NCI-H69 (cell line): Measurements from ENCODE around the gene BOLA1.
"Not testable (repeated sequence)": the region's sequence is repeated elsewhere in the genome, so short reads cannot be mapped to it uniquely, and the experiment has no call there.

Experiments used
- DNase-seq: peaks from one replicate; lab custom pipeline; 2025; lab: John Stamatoyannopoulos, UW

Gene BOLA1

DNA sequence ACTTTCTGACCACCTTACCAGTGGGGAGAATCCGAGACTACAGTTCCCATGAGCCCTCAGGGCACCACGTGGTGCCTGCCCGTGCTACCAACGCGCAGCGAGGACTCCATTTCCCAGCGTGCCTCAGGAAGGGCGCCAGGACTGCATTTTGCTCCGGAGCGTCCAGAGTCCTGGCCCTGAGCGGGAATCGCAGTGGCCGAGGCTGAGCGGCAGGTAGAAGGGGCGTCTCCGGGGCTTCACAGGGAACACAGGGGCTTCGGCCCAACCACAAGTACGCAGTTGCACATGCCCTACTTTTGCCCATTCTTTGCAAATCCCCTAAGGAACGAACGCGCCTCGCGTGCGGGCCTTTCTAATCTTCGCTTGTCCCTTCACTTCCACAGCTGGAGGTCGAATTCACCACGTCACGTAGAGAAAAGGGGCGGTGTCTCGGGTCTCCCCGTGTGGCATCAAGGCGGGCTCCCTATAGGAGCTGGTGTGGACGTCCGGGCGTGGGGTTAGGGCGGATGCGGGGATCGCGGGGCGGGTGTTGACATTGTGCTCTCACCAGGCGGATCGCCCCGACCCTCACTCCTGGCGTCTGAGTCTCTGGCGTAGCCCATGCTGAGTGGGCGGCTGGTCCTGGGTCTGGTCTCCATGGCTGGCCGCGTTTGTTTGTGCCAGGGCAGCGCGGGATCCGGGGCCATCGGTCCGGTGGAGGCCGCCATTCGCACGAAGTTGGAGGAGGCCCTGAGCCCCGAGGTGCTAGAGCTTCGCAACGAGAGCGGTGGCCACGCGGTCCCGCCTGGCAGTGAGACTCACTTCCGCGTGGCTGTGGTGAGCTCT is at the start of gene BOLA1:
TSS of gene BOLA1 (plus strand) at position 109 of the 825 bp plus-strand sequence. CDS start at position 601, 492 bp downstream.
- DNase-seq: peak; percentile 98

DNA sequence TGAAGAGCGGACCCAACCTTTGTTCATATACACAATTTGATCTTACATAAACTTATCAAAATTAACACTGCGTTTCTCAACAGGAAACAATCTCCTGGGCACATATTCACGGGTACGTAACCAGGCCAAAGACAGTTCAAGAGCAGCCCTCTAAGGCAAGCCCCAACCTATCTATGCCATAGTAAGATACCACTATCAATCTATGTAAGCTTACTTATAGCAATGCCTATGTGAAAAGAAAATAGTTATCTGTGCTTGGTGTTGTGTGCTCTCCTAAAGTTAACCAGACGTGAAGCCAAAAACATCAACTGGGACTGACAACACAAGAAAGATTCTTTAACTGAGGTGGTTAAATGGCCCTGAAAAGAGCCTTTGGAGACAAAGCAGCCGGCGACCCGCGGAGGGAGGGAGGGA is 49.4 kb upstream of the BOLA1 start:
- no peak for DNase-seq

GRCh38 chr1:149850732-149851345 is 48.5 kb upstream of the BOLA1 start:
- DNase-seq: not testable (repeated sequence)

DNA sequence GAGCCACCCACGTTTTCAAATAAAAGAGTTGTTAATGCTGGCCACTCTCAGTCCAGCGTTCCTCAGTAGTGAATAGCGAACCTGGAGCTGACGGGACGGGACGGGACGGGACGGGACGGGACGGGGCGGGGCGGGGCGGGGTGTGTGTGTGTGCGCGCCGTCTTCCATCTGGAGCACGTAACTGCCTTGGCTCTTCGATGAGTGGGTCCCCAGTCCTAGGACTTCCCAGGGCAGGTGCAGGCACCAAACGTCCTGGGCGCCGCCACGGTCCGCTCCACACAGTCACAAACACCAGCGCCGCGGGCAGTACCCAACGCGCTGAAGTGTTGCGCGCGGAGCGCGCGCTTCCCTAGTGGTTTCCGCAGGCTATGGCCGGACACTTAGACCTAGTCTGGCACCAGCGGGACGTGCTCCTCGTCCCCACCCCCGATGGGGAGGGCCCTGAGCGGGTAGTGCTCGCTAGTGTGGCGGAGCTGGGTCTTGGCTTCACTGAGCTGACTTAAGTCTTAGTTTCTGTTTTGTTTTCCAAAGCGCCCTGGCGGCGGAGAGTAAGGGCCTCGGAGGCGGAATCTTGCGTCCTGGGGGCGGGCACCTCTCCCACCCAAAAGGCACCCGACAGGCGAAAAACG is 47.7 kb upstream of the BOLA1 start:
- not testable (repeated sequence) for DNase-seq

DNA sequence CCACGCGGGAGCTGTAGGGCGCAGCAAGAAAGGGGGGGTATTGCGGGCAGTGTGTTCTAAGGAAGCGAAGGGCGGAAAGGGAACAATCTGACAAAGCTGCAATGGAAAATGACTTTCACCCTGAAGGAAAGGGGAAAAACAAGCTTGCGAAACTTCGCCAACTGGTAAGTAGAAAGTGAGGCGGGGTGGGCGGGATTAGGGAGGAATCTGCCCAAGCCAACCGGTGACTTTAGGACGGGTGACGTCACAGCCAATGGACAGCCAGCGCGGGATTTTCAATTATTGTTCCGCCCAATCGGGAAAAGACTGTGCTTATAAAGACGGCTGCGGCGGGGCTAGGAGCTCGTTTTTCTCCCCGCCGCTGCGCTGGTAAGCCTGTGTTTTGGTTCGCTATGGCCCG is 47.1 kb upstream of the BOLA1 start:
- DNase-seq: not testable (repeated sequence)

GRCh38 chr1:149860271-149860670 is 39.1 kb upstream of the BOLA1 start:
- not testable (repeated sequence) for DNase-seq

DNA sequence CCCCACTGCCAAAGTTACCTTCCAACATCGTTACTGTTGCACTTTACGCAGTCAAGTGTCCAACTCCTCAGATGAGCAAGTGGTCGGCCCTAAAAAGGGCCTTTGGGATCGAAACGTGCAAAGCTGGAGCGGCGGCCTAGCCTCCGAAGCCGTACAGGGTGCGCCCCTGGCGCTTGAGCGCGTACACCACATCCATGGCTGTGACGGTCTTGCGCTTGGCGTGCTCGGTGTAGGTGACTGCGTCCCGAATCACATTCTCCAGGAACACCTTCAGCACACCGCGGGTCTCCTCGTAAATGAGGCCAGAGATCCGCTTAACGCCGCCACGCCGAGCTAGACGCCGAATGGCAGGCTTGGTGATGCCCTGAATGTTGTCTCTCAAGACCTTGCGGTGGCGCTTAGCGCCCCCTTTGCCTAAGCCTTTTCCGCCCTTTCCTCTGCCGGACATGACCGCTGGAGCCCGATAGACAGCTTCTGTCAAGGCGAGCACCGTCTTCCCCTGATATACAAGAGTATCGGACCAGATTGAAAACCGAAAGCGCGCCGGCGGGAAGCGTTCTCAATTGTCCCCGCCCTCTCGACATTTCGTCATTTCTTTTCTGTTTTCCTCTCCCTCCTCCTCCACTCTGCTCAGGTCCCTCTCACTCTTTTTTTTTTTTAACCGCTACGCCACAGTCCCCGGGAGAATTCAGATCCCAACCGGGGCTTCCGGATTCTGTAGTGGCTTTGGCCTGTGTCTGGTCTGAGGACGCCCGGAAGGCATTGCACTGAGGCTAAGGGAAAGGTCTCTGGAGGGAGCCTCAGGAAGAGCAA is 38.5 kb upstream of the BOLA1 start:
- DNase-seq: not testable (repeated sequence)

- not testable (repeated sequence) for DNase-seq
These were observed 37.8 kb upstream of the BOLA1 start for GRCh38 chr1:149861497-149862054.

DNA sequence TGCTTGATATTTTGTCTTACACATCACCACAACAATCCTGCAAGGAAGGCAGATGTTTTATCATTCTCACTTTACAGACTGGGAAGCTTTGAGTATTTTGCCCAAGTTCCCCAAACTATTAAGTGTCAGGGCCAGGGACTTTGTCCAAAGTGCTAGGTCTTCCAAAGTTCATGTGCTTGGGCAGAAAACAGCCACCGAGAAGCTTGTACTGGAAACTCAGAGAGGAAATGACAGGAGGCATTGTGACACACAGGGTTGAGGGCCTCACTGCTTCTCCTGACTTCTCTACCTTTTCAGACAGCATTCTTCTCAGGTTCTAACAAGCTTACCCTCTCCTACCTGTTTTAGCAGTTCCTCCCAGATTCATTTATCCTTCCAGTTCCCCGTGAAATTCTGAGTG is 32.5 kb upstream of the BOLA1 start:
- not testable (repeated sequence) for DNase-seq

GRCh38 chr1:149873060-149873459 is 26.3 kb upstream of the BOLA1 start:
- not testable (repeated sequence) for DNase-seq

- DNase-seq: no peak
These were observed 22.0 kb upstream of the BOLA1 start for GRCh38 chr1:149877211-149877946.

- no peak for DNase-seq
These were observed 19.8 kb upstream of the BOLA1 start for GRCh38 chr1:149879556-149879955.

DNA sequence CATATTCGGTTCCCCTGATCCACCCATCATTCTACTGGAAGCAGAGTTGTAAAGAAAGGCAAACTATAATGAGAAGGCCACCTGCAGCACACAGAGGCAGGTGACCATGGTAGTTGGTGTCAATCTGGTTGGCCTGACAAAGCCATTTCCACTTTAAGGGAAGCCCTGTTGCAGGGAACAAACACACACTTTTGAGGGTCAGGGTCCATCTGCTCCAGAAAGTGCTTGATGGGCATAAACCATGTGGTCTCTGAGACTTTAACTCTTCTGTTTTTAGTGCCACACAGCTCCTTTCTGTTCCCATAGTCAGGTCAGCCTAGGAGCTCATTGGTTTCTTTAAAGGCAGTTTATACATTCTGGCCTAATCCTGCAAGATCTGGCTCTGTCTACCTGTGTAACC is 17.5 kb upstream of the BOLA1 start:
- DNase-seq: no peak

- no peak for DNase-seq
These were observed 15.6 kb upstream of the BOLA1 start for GRCh38 chr1:149883598-149884247.

DNA sequence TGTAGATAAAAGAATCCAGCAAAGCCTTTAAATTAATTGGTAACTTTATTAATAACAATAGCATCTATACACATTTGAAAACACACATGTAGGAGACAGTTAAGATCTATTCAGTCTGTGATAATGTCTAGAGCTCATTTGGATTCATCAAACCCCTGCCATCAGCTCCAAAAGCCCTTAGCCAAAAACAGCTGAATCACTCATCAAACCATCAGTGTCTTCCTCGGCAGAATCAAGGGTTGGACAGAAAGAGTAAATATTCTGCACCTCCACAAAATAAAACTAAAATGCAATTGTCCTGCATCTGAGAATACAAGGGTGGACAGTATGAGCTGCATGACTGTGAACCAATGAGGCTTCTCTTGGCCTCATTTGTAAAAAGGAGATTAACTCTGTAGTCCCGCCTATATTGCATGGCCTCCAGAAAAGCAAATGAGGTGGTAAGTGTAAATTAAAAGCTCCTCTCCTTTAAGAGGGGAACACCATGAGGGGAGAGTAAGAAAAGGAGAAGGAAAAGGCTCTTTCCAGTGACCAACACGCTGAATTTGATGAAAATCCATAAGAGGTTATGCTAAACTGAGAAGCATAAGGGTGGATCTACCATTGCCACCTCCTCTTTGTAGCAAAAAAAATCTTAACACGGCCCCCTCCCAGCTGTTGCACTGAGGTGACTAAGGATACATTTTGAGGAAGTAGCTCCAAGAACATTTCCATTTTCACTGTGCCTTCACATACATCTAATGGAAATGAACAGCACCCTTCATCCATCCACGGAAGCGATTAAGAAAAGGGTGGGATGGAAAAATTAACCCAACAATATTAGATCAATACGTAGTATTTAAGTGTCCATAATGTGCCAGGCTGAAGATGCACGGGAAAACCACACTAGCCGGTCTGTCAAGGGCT is 14.7 kb upstream of the BOLA1 start:
- peak; percentile 77 for DNase-seq

DNA sequence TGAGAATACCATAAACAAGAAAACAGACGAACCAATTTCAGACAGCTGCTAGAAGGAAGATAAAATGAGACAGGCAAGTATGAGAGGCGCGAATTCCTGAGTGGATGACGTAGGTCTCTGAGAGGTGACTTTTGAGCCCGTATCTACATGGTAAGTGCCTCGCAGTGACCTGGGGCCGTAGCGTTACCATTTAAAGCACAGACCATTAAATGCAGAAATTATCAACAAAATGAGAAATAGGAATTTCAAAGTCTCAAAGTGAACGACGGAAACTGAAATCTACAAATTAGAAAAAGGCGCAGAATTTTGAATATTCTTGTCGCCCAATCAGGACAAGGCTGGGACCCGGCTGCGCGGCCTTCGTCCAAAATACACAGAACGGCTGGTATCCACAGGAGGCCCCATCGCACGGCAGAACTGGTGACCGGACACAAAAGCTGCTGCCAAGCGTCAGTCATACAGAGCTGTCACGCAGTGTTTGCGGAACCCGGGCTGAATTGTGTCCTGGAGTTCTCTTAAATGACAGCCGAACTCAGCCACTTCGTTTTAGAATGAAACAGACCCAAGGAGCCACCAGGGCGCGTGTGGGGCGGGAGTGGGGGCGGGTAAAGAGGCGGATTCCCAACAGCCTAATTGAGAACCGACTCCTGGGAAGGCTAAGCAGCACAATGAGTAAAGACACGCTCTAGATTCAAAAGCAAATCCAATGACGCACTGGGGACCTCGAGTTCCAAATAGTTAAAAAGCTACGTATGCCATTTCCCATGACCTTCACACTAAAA is 13.8 kb upstream of the BOLA1 start:
- DNase-seq: peak; percentile 96

- DNase-seq: not testable (repeated sequence)
These were observed 13.3 kb upstream of the BOLA1 start for GRCh38 chr1:149886121-149886395.

DNA sequence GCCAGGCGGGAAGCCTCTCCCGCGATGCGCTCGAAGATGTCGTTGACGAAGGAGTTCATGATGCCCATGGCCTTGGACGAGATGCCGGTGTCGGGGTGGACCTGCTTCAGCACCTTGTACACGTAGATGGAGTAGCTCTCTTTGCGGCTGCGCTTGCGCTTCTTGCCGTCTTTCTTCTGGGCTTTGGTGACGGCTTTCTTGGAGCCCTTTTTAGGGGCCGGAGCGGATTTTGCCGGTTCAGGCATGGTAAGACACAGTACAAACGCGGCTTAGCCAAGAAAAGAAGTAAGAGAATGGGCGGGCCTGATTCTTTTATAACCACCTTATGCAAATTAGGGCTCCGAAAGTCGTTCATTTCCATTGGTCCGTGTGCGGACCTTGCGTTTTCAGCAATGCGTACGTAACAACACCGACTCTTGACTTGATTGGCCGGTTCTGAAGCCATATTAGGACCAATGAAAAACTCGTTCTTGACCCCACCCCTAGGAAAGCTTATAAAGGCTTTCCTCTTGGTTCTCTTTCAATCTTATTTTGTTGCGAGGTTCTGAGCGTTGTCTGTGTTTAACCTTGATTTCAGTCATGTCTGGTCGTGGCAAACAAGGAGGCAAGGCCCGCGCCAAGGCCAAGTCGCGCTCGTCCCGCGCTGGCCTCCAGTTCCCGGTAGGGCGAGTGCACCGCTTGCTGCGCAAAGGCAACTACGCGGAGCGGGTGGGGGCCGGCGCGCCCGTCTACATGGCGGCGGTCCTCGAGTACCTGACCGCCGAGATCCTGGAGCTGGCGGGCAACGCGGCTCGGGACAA is 12.8 kb upstream of the BOLA1 start:
- peak; percentile 99 for DNase-seq
